GM23248 (cell line): ENCODE data around the gene PSMG2. TPM values are rescaled to one million over a fixed set of nuclear protein-coding genes. Genes with fewer than 3 reads are reported as not detected.

Experiments
- DNase-seq: peaks from one replicate; pipeline ENCODE4 v3.0.0-alpha.2; 2015
- H2AFZ ChIP-seq: fragments of 200-600 bp; sonication (generic); 2 replicates; pipeline ENCODE4 v1.6.1; 2016; ENCODE audit warnings: antibody characterized with exemption
- H3F3A ChIP-seq: fragments of 200-600 bp; sonication (generic); 2 replicates; pipeline ENCODE4 v1.6.1; 2016; ENCODE audit warnings: mild to moderate bottlenecking, antibody characterized with exemption, mixed run types; ENCODE audit not compliant: insufficient read depth
- H3K27ac ChIP-seq: fragments of 200-600 bp; sonication (generic); 2 replicates; pipeline ENCODE4 v1.5.1; 2016; ENCODE audit warnings: mild to moderate bottlenecking
- H3K27me3 ChIP-seq: fragments of 200-600 bp; sonication (generic); replicated peaks from 2 replicates; pipeline ENCODE4 v1.6.1; 2016; ENCODE audit warnings: mild to moderate bottlenecking; ENCODE audit not compliant: insufficient read depth
- H3K36me3 ChIP-seq: fragments of 200-600 bp; sonication (generic); 2 replicates; pipeline ENCODE4 v1.6.1; 2016; ENCODE audit warnings: low read depth, mild to moderate bottlenecking
- H3K4me1 ChIP-seq: fragments of 200-600 bp; sonication (generic); 2 replicates; pipeline ENCODE4 v1.6.1; 2016; ENCODE audit warnings: mild to moderate bottlenecking; ENCODE audit not compliant: insufficient read depth
- H3K4me2 ChIP-seq: fragments of 200-600 bp; sonication (generic); one replicate; pipeline ENCODE4 v1.6.1; 2016; ENCODE audit warnings: mild to moderate bottlenecking; ENCODE audit not compliant: unreplicated experiment
- H3K4me3 ChIP-seq: fragments of 200-600 bp; sonication (generic); 2 replicates; pipeline ENCODE4 v1.5.1; 2016; ENCODE audit warnings: mild to moderate bottlenecking
- H3K79me2 ChIP-seq: fragments of 200-600 bp; sonication (generic); 2 replicates; pipeline ENCODE4 v1.6.1; 2016; ENCODE audit warnings: mild to moderate bottlenecking; ENCODE audit not compliant: insufficient read depth
- H3K9ac ChIP-seq: fragments of 200-600 bp; sonication (generic); 2 replicates; pipeline ENCODE4 v1.6.1; 2016; ENCODE audit warnings: mild to moderate bottlenecking
- H3K9me2 ChIP-seq: fragments of 200-600 bp; sonication (generic); 2 replicates; pipeline ENCODE4 v1.6.1; 2016; ENCODE audit warnings: mixed run types, mild to moderate bottlenecking, moderate library complexity; ENCODE audit not compliant: insufficient read depth
- H3K9me3 ChIP-seq: fragments of 200-600 bp; sonication (generic); one replicate; pipeline ENCODE4 v1.6.1; 2017; ENCODE audit warnings: low read depth
- H4K20me1 ChIP-seq: fragments of 200-600 bp; sonication (generic); 2 replicates; pipeline ENCODE4 v1.6.0; 2016; ENCODE audit not compliant: insufficient read depth
- EZH2 ChIP-seq: fragments of 200-600 bp; sonication (generic); IDR thresholded peaks from 2 replicates; pipeline ENCODE4 v1.6.1; 2018; ENCODE audit warnings: antibody characterized with exemption, mild to moderate bottlenecking; ENCODE audit not compliant: insufficient read depth, poor library complexity, severe bottlenecking
- EZH2phosphoT487 ChIP-seq: fragments of 200-600 bp; sonication (generic); IDR thresholded peaks from 2 replicates; pipeline ENCODE4 v1.6.1; 2018; ENCODE audit warnings: antibody characterized with exemption, moderate library complexity, mild to moderate bottlenecking, low read depth; ENCODE audit not compliant: insufficient read depth
- WGBS, 2 experiments: methylation state at CpG; one replicate each; pipeline ENCODE4 v1.1.6; 2015 to 2017; ENCODE audit warnings: low lambda C conversion rate in 2 of 2, low coverage in 1 of 2; ENCODE audit errors: missing lambda C conversion rate in 2 of 2; 5-methylcytosine and 5-hydroxymethylcytosine counted together
- in situ Hi-C: fragments of 300-500 bp; cut with MboI; formaldehyde crosslinking; loops from 2 replicates; pipeline ENCODE4 v1.15.0; 2020
- polyA plus RNA-seq: library from polyadenylated mRNA; unstranded; fragments of >200 nt; fragmentation: Nextera tagmentation; extraction: Ambion mirVana; gene quantifications from 2 replicates; pipeline ENCODE4 v1.2.1, GENCODE V29; 2016
- total RNA-seq: library from RNA; depleted of rRNA; stranded (reverse); fragments of >200 nt; shearing (Covaris generic); gene quantifications from 2 replicates; pipeline ENCODE4 v1.2.3, GENCODE V29; 2014

PSMG2 gene
- total and polyA plus RNA-seq, 2 experiments from 2014 or later, result 63.4 to 125 TPM

DNA sequence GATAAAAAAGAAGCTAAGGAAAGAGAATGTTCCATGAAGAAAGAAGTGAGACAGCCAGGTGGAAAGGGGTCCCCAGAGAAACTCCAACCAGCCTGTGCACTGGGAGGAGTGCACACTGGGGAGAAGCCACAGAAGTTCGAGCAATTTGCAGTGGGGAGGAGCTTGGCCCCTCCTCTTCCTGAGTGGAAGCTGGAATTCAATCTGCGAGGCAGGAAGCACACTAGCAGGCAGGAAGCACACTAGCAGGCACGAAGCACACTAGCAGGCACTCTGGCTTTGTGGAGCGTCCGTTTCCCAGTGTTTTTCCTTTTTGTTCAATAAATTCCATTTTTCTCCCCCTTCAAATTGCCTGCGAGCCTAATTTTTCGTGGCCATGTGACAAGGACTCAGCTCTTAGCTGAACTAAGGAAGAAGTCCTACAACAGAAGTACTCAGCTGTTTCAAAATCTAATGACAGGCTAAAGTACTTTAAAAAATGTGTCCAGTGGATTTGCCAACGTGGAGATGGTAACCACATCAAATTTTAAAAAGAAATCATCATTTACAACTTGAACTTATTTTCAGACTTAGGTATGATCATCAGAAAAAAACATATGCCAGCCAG is 23.6 kb upstream of the PSMG2 start:
- no peaks in the 10 kb centered on the region for H3K9me2 ChIP-seq
- 7 to 8% methylated on average over 8 of the region's 8 CpGs for WGBS, 2 experiments
- 0 out of 2 replicates have a peak, but pooled peaks cover 3% of the 10 kb centered on the region for H3F3A ChIP-seq
- H3K9me3 ChIP-seq, result no peaks in the 10 kb centered on the region
- H3K9ac ChIP-seq, result peak overlapping the region; percentile 61
- peak overlapping the region; percentile 58 for H3K27ac ChIP-seq
- peaks cover 10% of the 10 kb centered on the region; the same call in 1 of the 2 replicates for H3K4me1 ChIP-seq
- peak; percentile 65 for DNase-seq
- H2AFZ ChIP-seq, result peak overlapping the region; percentile 98
- peak overlapping the region; percentile 72 for H3K4me2 ChIP-seq
- no peaks in the 10 kb centered on the region for H3K79me2 ChIP-seq
- no peaks in the 10 kb centered on the region for H4K20me1 ChIP-seq
- in situ Hi-C loops, result no loop called here
- peaks cover 7% of the 10 kb centered on the region for H3K36me3 ChIP-seq
- no peak for TF ChIP-seq EZH2phosphoT487
- TF ChIP-seq EZH2, result no peak
- no peaks in the 10 kb centered on the region for H3K27me3 ChIP-seq
- H3K4me3 ChIP-seq, result peak overlapping the region; percentile 50

DNA sequence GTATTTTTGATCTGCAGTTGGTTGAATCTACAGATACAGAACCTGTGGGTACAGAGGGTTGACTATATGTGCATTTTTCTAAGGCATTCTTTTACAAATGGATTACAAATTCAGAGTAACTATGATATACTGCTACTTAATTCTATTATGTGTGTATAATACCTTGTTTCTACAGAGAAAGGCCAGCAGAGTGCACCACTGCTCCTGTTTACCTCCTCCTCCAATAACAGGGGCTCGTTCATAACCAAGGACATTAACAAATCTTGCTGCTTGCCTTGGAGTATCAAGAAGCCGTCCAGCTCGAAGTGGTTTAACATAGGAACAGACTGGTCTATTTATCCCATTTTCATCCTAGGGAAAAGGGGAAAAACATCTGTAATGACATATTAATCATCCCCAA is 16.7 kb upstream of the PSMG2 start:
- H3K9me3 ChIP-seq, result no peaks in the 10 kb centered on the region
- DNase-seq, result peak; percentile 33
- H3K4me3 ChIP-seq, result no peak overlapping the region
- in situ Hi-C loops, result no loop called here
- no peak for TF ChIP-seq EZH2phosphoT487
- TF ChIP-seq EZH2, result no peak
- 0 out of 2 replicates have a peak, but pooled peaks cover 3% of the 10 kb centered on the region for H3F3A ChIP-seq
- peaks cover 12% of the 10 kb centered on the region for H3K36me3 ChIP-seq
- no peaks in the 10 kb centered on the region for H3K9me2 ChIP-seq
- 73 to 74% methylated on average over 3 of the region's 3 CpGs for WGBS, 2 experiments
- H2AFZ ChIP-seq, result no peak overlapping the region
- no peaks in the 10 kb centered on the region for H4K20me1 ChIP-seq
- H3K9ac ChIP-seq, result no peak overlapping the region
- no peak overlapping the region for H3K27ac ChIP-seq
- no peaks in the 10 kb centered on the region for H3K27me3 ChIP-seq
- no peaks in the 10 kb centered on the region for H3K79me2 ChIP-seq
- no peak overlapping the region for H3K4me2 ChIP-seq
- H3K4me1 ChIP-seq, result no peaks in the 10 kb centered on the region

DNA sequence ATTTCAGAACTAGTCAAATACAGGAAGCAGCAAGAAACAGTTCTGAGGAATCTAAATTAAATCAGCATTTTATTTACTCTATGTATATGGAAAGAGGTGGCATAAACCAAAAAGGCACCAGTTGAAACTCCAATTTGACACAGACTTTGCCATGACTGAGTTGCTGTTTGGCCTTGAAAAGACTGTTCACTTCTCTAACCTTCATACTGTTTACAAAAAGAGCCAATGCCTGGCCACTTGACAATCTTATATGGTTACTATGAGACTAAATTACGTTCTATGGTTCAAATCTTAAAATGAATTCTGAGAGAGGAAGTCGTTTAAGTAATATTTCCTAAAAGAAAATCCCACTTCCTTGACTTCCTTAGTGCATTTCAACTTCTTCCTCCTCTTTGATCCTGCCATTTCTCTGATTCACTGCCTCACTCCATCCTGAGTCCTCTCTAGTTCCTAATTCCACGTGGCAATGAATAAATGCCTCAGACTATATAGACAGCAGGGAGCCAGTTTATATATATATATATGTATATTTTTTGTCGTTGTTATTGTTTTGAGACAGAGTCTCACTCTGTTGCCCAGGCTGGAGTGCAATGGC is 13.5 kb upstream of the PSMG2 start:
- no peaks in the 10 kb centered on the region for H3K4me1 ChIP-seq

DNA sequence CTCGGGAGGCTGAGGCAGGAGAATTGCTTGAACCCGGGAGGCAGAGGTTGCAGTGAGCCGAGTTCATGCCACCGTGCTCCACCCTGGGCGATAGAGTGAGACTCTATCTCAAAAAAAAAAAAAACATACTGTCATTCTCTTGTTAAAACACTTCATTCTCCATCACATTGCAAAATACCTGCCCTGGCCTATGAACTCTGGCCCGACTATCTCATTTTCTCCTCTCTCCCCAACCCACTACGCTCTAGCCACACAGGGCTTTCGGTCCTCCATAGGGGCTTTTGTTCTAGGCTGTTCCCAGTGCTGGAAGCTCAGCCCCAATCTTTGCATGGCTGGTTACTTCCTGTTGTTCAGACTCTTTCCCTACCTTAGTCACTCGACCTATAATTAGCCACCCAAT is 10.6 kb upstream of the PSMG2 start:
- 89 to 94% methylated on average over 8 to 9 of the region's 9 CpGs for WGBS, 2 experiments
- H3K27me3 ChIP-seq, result no peaks in the 10 kb centered on the region
- H3K9me3 ChIP-seq, result no peaks in the 10 kb centered on the region
- no peaks in the 10 kb centered on the region for H3K4me1 ChIP-seq
- TF ChIP-seq EZH2 (no peak), EZH2phosphoT487 (no peak)
- DNase-seq, result no peak
- no peak overlapping the region for H3K27ac ChIP-seq
- H3K9ac ChIP-seq, result no peak overlapping the region
- H3K4me2 ChIP-seq, result no peak overlapping the region
- H4K20me1 ChIP-seq, result no peaks in the 10 kb centered on the region
- in situ Hi-C loops, result no loop called here
- peaks cover 4% of the 10 kb centered on the region; the same call in 1 of the 2 replicates for H3K36me3 ChIP-seq
- H3K9me2 ChIP-seq, result no peaks in the 10 kb centered on the region
- no peak overlapping the region for H2AFZ ChIP-seq
- no peak overlapping the region for H3K4me3 ChIP-seq
- H3K79me2 ChIP-seq, result no peaks in the 10 kb centered on the region
- no peaks in the 10 kb centered on the region for H3F3A ChIP-seq

More for the DNA sequence above, 13.5 kb upstream of the PSMG2 start:
- Histone ChIP-seq H3F3A (0 out of 2 replicates have a peak, but pooled peaks cover 3% of the 10 kb centered on the region), H3K79me2 (no peaks in the 10 kb centered on the region), H2AFZ (no peak overlapping the region), H3K4me3 (no peak overlapping the region), H3K9me2 (no peaks in the 10 kb centered on the region), H3K4me2 (no peak overlapping the region), H3K9ac (no peak overlapping the region), H3K27me3 (no peaks in the 10 kb centered on the region), H4K20me1 (no peaks in the 10 kb centered on the region), H3K9me3 (no peaks in the 10 kb centered on the region), H3K36me3 (peaks cover 12% of the 10 kb centered on the region), H3K27ac (no peak overlapping the region)
- DNase-seq, result no peak
- WGBS, 2 experiments, result 65 to 72% methylated on average over 4 of the region's 4 CpGs
- in situ Hi-C loops, result no loop called here
- TF ChIP-seq EZH2phosphoT487, result no peak
- TF ChIP-seq EZH2, result no peak
